GM12878 (cell line): ENCODE data around the gene INTS2. TPM values are rescaled to one million over a fixed set of nuclear protein-coding genes. Genes with fewer than 3 reads are reported as not detected.

Experiments used
- ATF7 ChIP-seq: fragments of 450-650 bp; IDR thresholded peaks from 2 replicates; pipeline ENCODE4 v1.6.1; 2016; ENCODE audit warnings: low read depth, mild to moderate bottlenecking
- BRCA1 ChIP-seq: IDR thresholded peaks from 2 replicates; pipeline ENCODE4 v1.6.1; 2011; ENCODE audit warnings: low read depth, low read length, improper control_type of control experiment
- CHD1 ChIP-seq: IDR thresholded peaks from 2 replicates; pipeline ENCODE4 v1.6.1; 2012; ENCODE audit warnings: low read depth, low read length, improper control_type of control experiment
- EGR1 ChIP-seq, 2 experiments: IDR thresholded peaks; 1 replicate in 1 of 2; 2 replicates in 1 of 2; pipeline ENCODE4 v1.6.1; 2011 to 2012; ENCODE audit warnings: low read depth in 2 of 2, low read length in 2 of 2, borderline replicate concordance in 1 of 2, mild to moderate bottlenecking in 1 of 2, moderate library complexity in 1 of 2
- ELK1 ChIP-seq: IDR thresholded peaks from 2 replicates; pipeline ENCODE4 v1.6.1; 2012; ENCODE audit warnings: low read depth, low read length, improper control_type of control experiment
- EZH2 ChIP-seq: IDR thresholded peaks from 2 replicates; pipeline ENCODE4 v1.6.1; 2012; ENCODE audit warnings: low read depth, mild to moderate bottlenecking, control low read depth, inconsistent platforms, low read length, borderline replicate concordance; ENCODE audit not compliant: control insufficient read depth
- JUND ChIP-seq: IDR thresholded peaks from 2 replicates; pipeline ENCODE4 v1.6.1; 2012; ENCODE audit warnings: low read depth, mild to moderate bottlenecking, low read length, improper control_type of control experiment, moderate library complexity
- KDM1A ChIP-seq: fragments of 200-600 bp; sonication (generic); IDR thresholded peaks from 2 replicates; pipeline ENCODE4 v1.6.1; 2016; ENCODE audit warnings: borderline replicate concordance
- LARP7 ChIP-seq: fragments of 450-650 bp; IDR thresholded peaks from 2 replicates; pipeline ENCODE4 v1.6.1; 2017; ENCODE audit warnings: mild to moderate bottlenecking
- MEF2B ChIP-seq: fragments of 450-650 bp; IDR thresholded peaks from 2 replicates; pipeline ENCODE4 v1.6.1; 2018; ENCODE audit warnings: mild to moderate bottlenecking, moderate library complexity; ENCODE audit not compliant: partially characterized antibody, poor library complexity, severe bottlenecking
- MLLT1 ChIP-seq: fragments of 450-650 bp; IDR thresholded peaks from 2 replicates; pipeline ENCODE4 v1.6.1; 2016; ENCODE audit warnings: mild to moderate bottlenecking
- MYB ChIP-seq: fragments of 150-350 bp; IDR thresholded peaks from 2 replicates; pipeline ENCODE4 v1.6.1; 2014; ENCODE audit warnings: mild to moderate bottlenecking, low read depth, low read length, borderline replicate concordance
- PBX3 ChIP-seq: IDR thresholded peaks from 2 replicates; pipeline ENCODE4 v1.6.1; 2011; ENCODE audit warnings: mild to moderate bottlenecking, low read depth, low read length, moderate library complexity; ENCODE audit not compliant: insufficient replicate concordance
- RAD51 ChIP-seq: fragments of 450-650 bp; IDR thresholded peaks from 2 replicates; pipeline ENCODE4 v1.6.1; 2016; ENCODE audit warnings: moderate library complexity, mild to moderate bottlenecking, inconsistent platforms
- SMAD1 ChIP-seq: fragments of 450-650 bp; IDR thresholded peaks from 2 replicates; pipeline ENCODE4 v1.6.1; 2018; ENCODE audit warnings: mild to moderate bottlenecking, low read depth; ENCODE audit not compliant: partially characterized antibody
- SREBF2 ChIP-seq: IDR thresholded peaks from 2 replicates; pipeline ENCODE4 v1.6.1; 2012; ENCODE audit warnings: mild to moderate bottlenecking, low read length
- TCF7 ChIP-seq: IDR thresholded peaks from 2 replicates; pipeline ENCODE4 v1.6.1; 2014; ENCODE audit warnings: antibody characterized with exemption, borderline replicate concordance
- USF1 ChIP-seq: IDR thresholded peaks from 2 replicates; pipeline ENCODE4 v1.6.1; 2011; ENCODE audit warnings: borderline replicate concordance, low read depth, mild to moderate bottlenecking, moderate library complexity, mixed read lengths, low read length; ENCODE audit not compliant: insufficient read depth; ENCODE audit errors: extremely low read length
- WRNIP1 ChIP-seq: IDR thresholded peaks from 2 replicates; pipeline ENCODE4 v1.6.1; 2011; ENCODE audit warnings: low read depth, low read length, improper control_type of control experiment, borderline replicate concordance
- YBX1 ChIP-seq: fragments of 450-650 bp; IDR thresholded peaks from 2 replicates; pipeline ENCODE4 v1.6.1; 2016; ENCODE audit warnings: antibody characterized with exemption
- ZNF217 ChIP-seq: fragments of 450-650 bp; IDR thresholded peaks from 2 replicates; pipeline ENCODE4 v1.6.1; 2017; ENCODE audit warnings: antibody characterized with exemption, mild to moderate bottlenecking
- polyA plus RNA-seq, 11 experiments: library from polyadenylated mRNA; depleted of rRNA in 4 of 11; unstranded in 6 of 11; stranded (reverse) in 5 of 11; fragments of >200 nt; fragmentation: Nextera tagmentation in 4 of 11; fragmentation: Illumina TruSeq in 1 of 11; extraction: Ambion mirVana in 4 of 11; extraction: Trizol in 1 of 11; gene quantifications; 1 replicate in 1 of 11; 2 replicates in 10 of 11; pipeline versions ENCODE4 v1.2.1 to v1.2.3, GENCODE V29; 2011 to 2016; ENCODE audit warnings: inconsistent platforms in 2 of 11, missing spikeins in 2 of 11, low read depth in 1 of 11
- total RNA-seq, 4 experiments: library from RNA; depleted of rRNA in 3 of 4; stranded (reverse); fragments of >200 nt in 3 of 4; fragmentation: Illumina TruSeq in 1 of 4; extraction: Trizol in 1 of 4; gene quantifications; 2 replicates each; pipeline versions ENCODE4 v1.2.1 to v1.2.3, GENCODE V29; 2013 to 2021
- TF ChIP-seq, protein P1 (sequence below): fragments of 450-650 bp; IDR thresholded peaks from 2 replicates; pipeline ENCODE4 v1.6.1; 2017; ENCODE audit warnings: borderline replicate concordance
- TF ChIP-seq, protein P2 (sequence below): IDR thresholded peaks from 2 replicates; pipeline ENCODE4 v1.6.1; 2011; ENCODE audit warnings: low read depth, mild to moderate bottlenecking, low read length, moderate library complexity, borderline replicate concordance; ENCODE audit errors: extremely low read depth

Gene INTS2
- total and polyA plus RNA-seq, 10 of the 15 experiments (the other 5 are each of a cell fraction or from before 2014, with no cell fraction given) = 2.8 to 22.2 (median 11.6) TPM

DNA sequence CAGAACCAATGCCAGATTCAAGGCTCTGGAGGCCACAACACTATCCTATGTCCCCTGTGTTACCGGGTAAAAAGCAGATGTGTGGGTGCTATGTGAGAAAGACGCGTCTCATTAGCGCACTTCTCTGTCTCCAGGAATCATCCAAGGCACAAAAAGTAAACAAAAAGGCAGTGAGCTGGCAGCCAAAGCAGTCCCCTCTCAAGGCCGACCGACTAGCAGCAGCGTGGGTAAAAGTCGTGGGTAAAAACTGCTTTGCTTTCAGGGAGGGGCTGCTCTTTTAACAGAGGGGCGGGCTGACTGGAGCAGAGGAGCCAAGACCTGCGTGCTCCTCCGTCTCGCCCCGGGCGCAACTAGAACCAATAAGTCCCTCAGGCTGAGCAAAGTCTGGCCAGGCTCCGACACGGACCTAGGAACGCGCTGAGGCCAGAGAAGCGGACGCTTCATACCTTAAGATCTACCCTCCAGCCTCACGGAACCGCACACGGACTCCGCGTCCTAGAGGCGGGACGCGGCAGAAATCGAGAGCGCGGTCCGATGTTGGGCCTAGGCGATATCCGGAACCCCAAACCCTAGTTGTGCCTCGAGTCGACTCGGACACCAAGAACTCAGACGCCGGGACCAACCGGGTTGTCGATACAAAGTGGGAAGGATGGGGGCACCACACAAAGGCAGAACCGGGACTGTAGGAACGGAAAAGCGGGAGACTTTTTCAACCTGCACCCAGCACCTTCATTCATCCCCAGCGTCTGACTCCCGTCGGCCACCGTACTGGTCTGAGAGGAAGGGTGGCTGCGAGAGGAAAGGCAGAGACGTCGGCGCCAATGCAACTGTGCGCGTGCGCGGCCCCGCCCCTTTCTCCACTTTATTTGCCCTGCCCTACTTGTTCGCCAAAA, at the start of gene INTS2 (continued):
- TF ChIP-seq MEF2B (no peak), CHD1 (0 out of 2 replicates have a peak, but pooled peaks have one; percentile 76), USF1 (no peak), PBX3 (no peak), KDM1A (no peak), EGR1 (IDR thresholded peaks at IDR 0.05; ENCODE audit: borderline replicate concordance in 1 of 2, low read depth in 2 of 2, low read length in 2 of 2) (no peak), TCF7 (no peak), RAD51 (no peak), ZNF217 (no peak), ATF7 (peak; percentile 41), JUND (no peak), SREBF2 (no peak), BRCA1 (no peak), MYB (no peak), WRNIP1 (no peak), SMAD1 (peak; percentile 15), LARP7 (peak; percentile 93; the same call in 1 of the 2 replicates), YBX1 (no peak), EZH2 (no peak), MLLT1 (peak; percentile 80; the same call in 1 of the 2 replicates), ELK1 (no peak)
- TF ChIP-seq, protein P1, sequence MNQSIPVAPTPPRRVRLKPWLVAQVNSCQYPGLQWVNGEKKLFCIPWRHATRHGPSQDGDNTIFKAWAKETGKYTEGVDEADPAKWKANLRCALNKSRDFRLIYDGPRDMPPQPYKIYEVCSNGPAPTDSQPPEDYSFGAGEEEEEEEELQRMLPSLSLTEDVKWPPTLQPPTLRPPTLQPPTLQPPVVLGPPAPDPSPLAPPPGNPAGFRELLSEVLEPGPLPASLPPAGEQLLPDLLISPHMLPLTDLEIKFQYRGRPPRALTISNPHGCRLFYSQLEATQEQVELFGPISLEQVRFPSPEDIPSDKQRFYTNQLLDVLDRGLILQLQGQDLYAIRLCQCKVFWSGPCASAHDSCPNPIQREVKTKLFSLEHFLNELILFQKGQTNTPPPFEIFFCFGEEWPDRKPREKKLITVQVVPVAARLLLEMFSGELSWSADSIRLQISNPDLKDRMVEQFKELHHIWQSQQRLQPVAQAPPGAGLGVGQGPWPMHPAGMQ = no peak
- TF ChIP-seq, protein P2, sequence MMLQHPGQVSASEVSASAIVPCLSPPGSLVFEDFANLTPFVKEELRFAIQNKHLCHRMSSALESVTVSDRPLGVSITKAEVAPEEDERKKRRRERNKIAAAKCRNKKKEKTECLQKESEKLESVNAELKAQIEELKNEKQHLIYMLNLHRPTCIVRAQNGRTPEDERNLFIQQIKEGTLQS = no peak
